CMK (cell line): Measurements from ENCODE around the gene CYP3A5.

Source experiments
- DNase-seq: peaks from one replicate; pipeline ENCODE4 v3.0.0-alpha.2; 2010; ENCODE audit warnings: low read depth

Gene CYP3A5

GRCh38 chr7:99615989-99616358 lies 63.8 kb downstream of the CYP3A5 start:
- no peak for DNase-seq

GRCh38 chr7:99614495-99614894 lies 65.3 kb downstream of the CYP3A5 start:
- DNase-seq, result no peak

- DNase-seq, result no peak
These were observed 72.2 kb downstream of the CYP3A5 start for GRCh38 chr7:99607548-99607947.

- no peak for DNase-seq
These were observed 73.3 kb downstream of the CYP3A5 start for GRCh38 chr7:99606531-99606930.

- DNase-seq, result no peak
These were observed 74.3 kb downstream of the CYP3A5 start for GRCh38 chr7:99605527-99605926.

GRCh38 chr7:99601656-99602310 lies 78.0 kb downstream of the CYP3A5 start:
- DNase-seq, result no peak

- no peak for DNase-seq
These were observed 80.0 kb downstream of the CYP3A5 start for GRCh38 chr7:99599836-99600235.
